Transverse colon (tissue), 4 donors: ENCODE measurements around the gene ACKR3. TPM values are rescaled to one million over a fixed set of nuclear protein-coding genes. Genes with fewer than 3 reads are reported as not detected.

Source experiments
- DNase-seq: peaks from one replicate; pipeline ENCODE4 v3.0.0-alpha.2; 2019
- H3K27ac ChIP-seq, 4 donors: fragments of 200-600 bp; sonication (generic); 2 replicates each; pipeline ENCODE4 v1.5.1; 2016 to 2018; ENCODE audit warnings: inconsistent platforms in 4 of 4
- H3K27me3 ChIP-seq: fragments of 200-600 bp; sonication (generic); 2 replicates; pipeline ENCODE4 v1.5.1; 2017; ENCODE audit warnings: inconsistent platforms
- H3K36me3 ChIP-seq, 4 donors: fragments of 200-600 bp; sonication (generic); 2 replicates each; pipeline ENCODE4 v1.5.1; 2017 to 2019; ENCODE audit warnings: inconsistent platforms in 4 of 4
- H3K4me1 ChIP-seq, 4 donors: fragments of 200-600 bp; sonication (generic); 2 replicates each; pipeline ENCODE4 v1.5.1; 2017 to 2020; ENCODE audit warnings: inconsistent platforms in 4 of 4
- H3K4me3 ChIP-seq, 4 donors: fragments of 200-600 bp; sonication (generic); 1 replicate in 1 of 4; 2 replicates in 3 of 4; pipeline versions ENCODE4 v1.5.1 to v1.6.1; 2017 to 2019; ENCODE audit warnings: inconsistent platforms in 4 of 4
- H3K9me3 ChIP-seq, 2 donors: fragments of 200-600 bp; sonication (generic); 2 replicates each; pipeline ENCODE4 v1.5.1; 2017 to 2019; ENCODE audit warnings: inconsistent platforms in 2 of 2
- EP300 ChIP-seq: sonication (generic); formaldehyde crosslinking; IDR thresholded peaks from one replicate; pipeline ENCODE4 v1.6.1; 2017; ENCODE audit warnings: antibody characterized with exemption, low read depth
- POLR2A ChIP-seq: fragments of 450-650 bp; IDR thresholded peaks from one replicate; pipeline ENCODE4 v1.6.1; 2016; ENCODE audit warnings: antibody characterized with exemption, mild to moderate bottlenecking, moderate library complexity
- POLR2AphosphoS5 ChIP-seq, 3 donors: sonication (generic); formaldehyde crosslinking; IDR thresholded peaks; one replicate each; pipeline ENCODE4 v1.6.1; 2016; ENCODE audit warnings: antibody characterized with exemption in 3 of 3
- WGBS, 2 donors: methylation state at CpG; one replicate each; pipeline ENCODE4 v1.1.5; 2018; ENCODE audit warnings: low coverage in 1 of 2; 5-methylcytosine and 5-hydroxymethylcytosine counted together
- in situ Hi-C, 4 donors: fragments of 200-750 bp; cut with MboI; loops; one replicate each; pipeline versions ENCODE4 v1.15.0 to v1.15.1; 2017; ENCODE audit warnings: low sequenced_read_pairs in 3 of 4, low pct_ligation_motif_present in 1 of 4, low pct_unique_long_range_greater_than_20kb in 1 of 4
- intact Hi-C: fragments of 100-400 bp; cut with DNase I; formaldehyde crosslinking; loops from one replicate; pipeline ENCODE4 v1.15.1; 2023; ENCODE audit warnings: low total_unique reads
- total RNA-seq, 4 donors: library from RNA; depleted of rRNA; stranded (reverse); fragments of >200 nt; gene quantifications; one replicate each; pipeline ENCODE4 v1.1.0, GENCODE V29; 2016
- TF ChIP-seq, protein P1 (sequence below), 5 experiments: fragments of 200-600 bp in 3 of 5; fragments of 450-650 bp in 2 of 5; sonication (generic) in 3 of 5; IDR thresholded peaks; 1 replicate in 2 of 5; 2 replicates in 3 of 5; pipeline ENCODE4 v1.5.1; 2016 to 2017; ENCODE audit warnings: antibody characterized with exemption in 5 of 5, inconsistent platforms in 3 of 5, mild to moderate bottlenecking in 2 of 5, moderate library complexity in 1 of 5

ACKR3 gene
- total RNA-seq, 4 donors from 2014 or later, result 4.2 to 16.5 (median 7.7) TPM

- no peak for DNase-seq
- TF ChIP-seq, protein P1, sequence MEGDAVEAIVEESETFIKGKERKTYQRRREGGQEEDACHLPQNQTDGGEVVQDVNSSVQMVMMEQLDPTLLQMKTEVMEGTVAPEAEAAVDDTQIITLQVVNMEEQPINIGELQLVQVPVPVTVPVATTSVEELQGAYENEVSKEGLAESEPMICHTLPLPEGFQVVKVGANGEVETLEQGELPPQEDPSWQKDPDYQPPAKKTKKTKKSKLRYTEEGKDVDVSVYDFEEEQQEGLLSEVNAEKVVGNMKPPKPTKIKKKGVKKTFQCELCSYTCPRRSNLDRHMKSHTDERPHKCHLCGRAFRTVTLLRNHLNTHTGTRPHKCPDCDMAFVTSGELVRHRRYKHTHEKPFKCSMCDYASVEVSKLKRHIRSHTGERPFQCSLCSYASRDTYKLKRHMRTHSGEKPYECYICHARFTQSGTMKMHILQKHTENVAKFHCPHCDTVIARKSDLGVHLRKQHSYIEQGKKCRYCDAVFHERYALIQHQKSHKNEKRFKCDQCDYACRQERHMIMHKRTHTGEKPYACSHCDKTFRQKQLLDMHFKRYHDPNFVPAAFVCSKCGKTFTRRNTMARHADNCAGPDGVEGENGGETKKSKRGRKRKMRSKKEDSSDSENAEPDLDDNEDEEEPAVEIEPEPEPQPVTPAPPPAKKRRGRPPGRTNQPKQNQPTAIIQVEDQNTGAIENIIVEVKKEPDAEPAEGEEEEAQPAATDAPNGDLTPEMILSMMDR (IDR thresholded peaks at IDR 0.05), result no peak
- no peak for TF ChIP-seq POLR2AphosphoS5 (IDR thresholded peaks at IDR 0.05)
- no peak for TF ChIP-seq POLR2A
- no peak for TF ChIP-seq EP300
- WGBS, 2 donors, result 84% methylated on average over 10 of the region's 10 CpGs; no CpG with 5 or more reads in 1 of the 2 donors
- Histone ChIP-seq H3K4me3 (no peak overlapping the region), H3K27ac (no peak overlapping the region), H3K9me3 (no peaks in the 10 kb centered on the region), H3K4me1 (no peaks in the 10 kb centered on the region), H3K36me3 (no peaks in the 10 kb centered on the region), H3K27me3 (no peaks in the 10 kb centered on the region)
- in situ Hi-C loops (no loop called here), intact Hi-C loops (no loop called here)
Measured at GRCh38 chr2:236623816-236624215, 54.2 kb downstream of the ACKR3 start.

GRCh38 chr2:236625156-236625690 lies 55.6 kb downstream of the ACKR3 start:
- DNase-seq, result no peak
- TF ChIP-seq EP300 (no peak), POLR2A (no peak), POLR2AphosphoS5 (IDR thresholded peaks at IDR 0.05) (no peak)
- TF ChIP-seq, protein P1 (IDR thresholded peaks at IDR 0.05), result no peak
- H3K4me1 ChIP-seq, result no peaks in the 10 kb centered on the region
- 81% methylated on average over 10 of the region's 10 CpGs; no CpG with 5 or more reads in 1 of the 2 donors for WGBS, 2 donors
- in situ Hi-C loops, result no loop called here
- intact Hi-C loops, result no loop called here
- no peaks in the 10 kb centered on the region for H3K9me3 ChIP-seq
- H3K36me3 ChIP-seq, result no peaks in the 10 kb centered on the region
- H3K27ac ChIP-seq, result no peak overlapping the region
- H3K4me3 ChIP-seq, result no peak overlapping the region
- H3K27me3 ChIP-seq, result no peaks in the 10 kb centered on the region

DNA sequence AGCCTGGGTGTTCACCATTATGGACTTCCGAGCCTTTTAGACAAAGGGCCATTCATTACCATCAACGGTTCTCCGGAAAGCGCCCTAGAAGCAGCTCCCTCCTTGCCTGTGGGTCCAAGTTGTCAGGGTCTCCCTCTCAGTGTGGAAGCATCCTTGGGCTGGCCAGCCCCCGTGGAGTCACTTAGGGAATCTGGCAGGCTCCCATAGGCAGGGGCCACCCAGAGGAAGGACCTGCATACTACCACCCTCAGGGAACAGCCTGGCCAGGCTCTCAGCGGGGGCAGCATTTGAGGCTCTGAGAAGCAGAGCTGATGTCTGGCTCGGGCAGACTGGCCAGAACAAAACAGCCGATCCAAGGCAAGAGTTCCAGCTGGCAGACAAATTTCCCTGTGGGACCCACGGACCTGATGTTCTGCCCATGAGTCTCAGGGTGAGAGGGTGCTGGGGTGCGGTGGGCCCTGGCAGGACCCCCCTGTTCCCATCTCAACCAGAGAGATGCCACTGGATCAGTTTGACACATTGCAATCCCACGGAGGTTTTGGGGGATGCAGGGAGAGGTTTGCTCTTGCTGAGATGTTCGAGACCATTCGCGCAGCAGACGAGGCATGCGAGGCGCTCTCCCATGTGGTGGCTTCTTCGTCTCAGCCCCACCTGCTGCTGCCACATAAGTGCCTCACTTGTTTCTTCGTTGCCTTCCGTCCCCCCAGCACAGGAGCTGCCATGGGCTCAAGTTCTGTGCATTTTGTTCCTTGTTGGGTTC lies 56.9 kb downstream of the ACKR3 start:
- Histone ChIP-seq H3K4me1 (peaks cover 0 to 7% (median 1%) of the 10 kb centered on the region in 4 donors), H3K9me3 (no peaks in the 10 kb centered on the region), H3K27me3 (no peaks in the 10 kb centered on the region), H3K4me3 (no peak overlapping the region), H3K27ac (no peak overlapping the region), H3K36me3 (no peaks in the 10 kb centered on the region)
- in situ Hi-C loops (no loop called here), intact Hi-C loops (no loop called here)
- TF ChIP-seq POLR2AphosphoS5 (IDR thresholded peaks at IDR 0.05), result no peak
- TF ChIP-seq, protein P1 (IDR thresholded peaks at IDR 0.05), result no peak
- TF ChIP-seq EP300, result no peak
- TF ChIP-seq POLR2A, result no peak
- 47 to 81% methylated on average over 3 to 19 of the region's 20 CpGs for WGBS, 2 donors
- no peak for DNase-seq

- Histone ChIP-seq H3K27me3 (no peaks in the 10 kb centered on the region), H3K4me1 (peaks cover 0 to 7% (median 2%) of the 10 kb centered on the region in 4 donors), H3K36me3 (no peaks in the 10 kb centered on the region), H3K27ac (no peak overlapping the region), H3K9me3 (no peaks in the 10 kb centered on the region), H3K4me3 (no peak overlapping the region)
- no peak for TF ChIP-seq EP300
- intact Hi-C loops (no loop called here), in situ Hi-C loops (no loop called here)
- no peak for DNase-seq
- WGBS, 2 donors, result 91% methylated on average over 11 of the region's 11 CpGs; no CpG with 5 or more reads in 1 of the 2 donors
Measured at GRCh38 chr2:236627193-236627592, 57.6 kb downstream of the ACKR3 start.
